ELR (cell line): ENCODE measurements around the gene CAMK2N2.

Source experiments
- DNase-seq: peaks from one replicate; pipeline ENCODE4 v3.0.0-alpha.2; 2015; ENCODE audit warnings: low read depth

CAMK2N2 gene

GRCh38 chr3:184222521-184222920, 38.8 kb downstream of the CAMK2N2 start:
- DNase-seq: no peak

- DNase-seq: no peak
These were observed 42.5 kb downstream of the CAMK2N2 start for GRCh38 chr3:184218814-184219213.

GRCh38 chr3:184211718-184212117, 49.6 kb downstream of the CAMK2N2 start:
- no peak for DNase-seq

GRCh38 chr3:184211297-184211696, 50.1 kb downstream of the CAMK2N2 start:
- no peak for DNase-seq
